ENCODE results near the gene LOC128125822.

Gene LOC128125822

DNA sequence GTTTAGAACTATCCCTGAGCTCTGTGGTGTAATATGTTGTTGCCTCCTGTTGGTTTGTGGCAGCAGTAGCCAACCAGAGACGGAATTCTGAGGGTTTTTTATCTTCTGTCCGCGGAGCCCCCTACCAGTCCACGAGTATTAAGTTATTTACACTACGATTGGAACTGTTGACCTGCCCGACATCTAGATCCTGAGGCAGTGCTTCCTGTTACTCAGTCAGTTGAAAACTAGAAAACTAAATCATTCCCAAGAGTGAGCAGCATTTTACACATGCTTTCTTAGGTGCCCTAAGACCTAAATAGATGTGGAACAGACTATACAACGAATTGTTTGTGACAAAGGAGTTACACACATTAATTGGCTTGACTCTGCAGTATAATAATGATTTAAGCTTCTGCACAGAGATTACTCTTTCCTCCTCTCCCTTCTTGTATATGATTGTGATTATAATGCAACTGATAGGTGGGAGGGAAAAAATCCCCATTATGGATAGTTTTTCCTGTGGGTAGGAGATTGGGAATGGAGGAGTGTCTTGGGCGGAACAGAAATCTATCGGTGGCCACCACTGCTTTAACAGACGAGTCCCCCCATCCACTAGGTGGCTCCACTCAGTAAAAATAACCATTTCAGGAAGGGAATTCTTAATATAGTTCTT lies 1.7 kb downstream of the LOC128125822 start:
- TF ChIP-seq, protein P1, sequence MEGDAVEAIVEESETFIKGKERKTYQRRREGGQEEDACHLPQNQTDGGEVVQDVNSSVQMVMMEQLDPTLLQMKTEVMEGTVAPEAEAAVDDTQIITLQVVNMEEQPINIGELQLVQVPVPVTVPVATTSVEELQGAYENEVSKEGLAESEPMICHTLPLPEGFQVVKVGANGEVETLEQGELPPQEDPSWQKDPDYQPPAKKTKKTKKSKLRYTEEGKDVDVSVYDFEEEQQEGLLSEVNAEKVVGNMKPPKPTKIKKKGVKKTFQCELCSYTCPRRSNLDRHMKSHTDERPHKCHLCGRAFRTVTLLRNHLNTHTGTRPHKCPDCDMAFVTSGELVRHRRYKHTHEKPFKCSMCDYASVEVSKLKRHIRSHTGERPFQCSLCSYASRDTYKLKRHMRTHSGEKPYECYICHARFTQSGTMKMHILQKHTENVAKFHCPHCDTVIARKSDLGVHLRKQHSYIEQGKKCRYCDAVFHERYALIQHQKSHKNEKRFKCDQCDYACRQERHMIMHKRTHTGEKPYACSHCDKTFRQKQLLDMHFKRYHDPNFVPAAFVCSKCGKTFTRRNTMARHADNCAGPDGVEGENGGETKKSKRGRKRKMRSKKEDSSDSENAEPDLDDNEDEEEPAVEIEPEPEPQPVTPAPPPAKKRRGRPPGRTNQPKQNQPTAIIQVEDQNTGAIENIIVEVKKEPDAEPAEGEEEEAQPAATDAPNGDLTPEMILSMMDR (IDR thresholded peaks at IDR 0.05; ENCODE audit: insufficient read depth, low read length, poor library complexity, severe bottlenecking) = peak; percentile 63
- TF ChIP-seq EZH2phosphoT487 (conservative IDR thresholded peaks at IDR 0.05; ENCODE audit: low read length) = no peak
- Histone ChIP-seq H3K36me3 (ENCODE audit: low read length) (peaks cover 25% of the 10 kb centered on the region), H4K20me1 (ENCODE audit: low read depth, low read length) (peaks cover 35% of the 10 kb centered on the region), H3K4me3 (ENCODE audit: insufficient read depth, low read length, poor library complexity, severe bottlenecking) (peak overlapping the region; percentile 94), H3K79me2 (ENCODE audit: insufficient read depth, low read length) (peaks cover 47% of the 10 kb centered on the region), H3K4me2 (ENCODE audit: low read depth, low read length, poor library complexity, severe bottlenecking) (peak overlapping the region; percentile 86), H2AFZ (ENCODE audit: low read depth, low read length, severe bottlenecking) (peak overlapping the region; percentile 43), H3F3A (ENCODE audit: insufficient read depth) (peaks cover 13% of the 10 kb centered on the region; the same call in 1 of the 2 replicates), H3K9me2 (replicated peaks; ENCODE audit: insufficient read depth, low read length) (no peaks in the 10 kb centered on the region), H3K9me3 (ENCODE audit: insufficient read depth, low read length) (no peaks in the 10 kb centered on the region), H3K9ac (ENCODE audit: low read length) (peak overlapping the region; percentile 99), H3K27ac (ENCODE audit: low read depth, low read length) (peak overlapping the region; percentile 85), H3K27me3 (ENCODE audit: low read length) (no peaks in the 10 kb centered on the region)

DNA sequence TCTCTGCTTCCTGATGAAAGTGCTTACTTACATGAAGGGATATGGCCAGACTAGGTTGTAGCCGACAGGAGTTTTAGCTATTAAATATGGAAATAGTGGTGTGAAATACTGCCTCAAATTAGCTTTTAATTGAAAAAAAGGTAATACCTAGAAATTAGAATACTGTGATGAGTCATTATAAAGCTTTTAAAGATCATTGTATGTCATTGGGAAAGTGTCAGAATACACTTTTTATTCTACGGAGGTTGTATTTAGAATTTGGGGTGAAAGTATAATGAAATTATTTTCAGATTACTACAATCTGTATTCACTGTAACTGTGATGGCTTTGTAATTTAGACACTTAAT lies 2.2 kb downstream of the LOC128125822 start:
- no peaks in the 10 kb centered on the region for H3K9me2 ChIP-seq (replicated peaks; ENCODE audit: insufficient read depth, low read length)
- no peak overlapping the region for H2AFZ ChIP-seq (ENCODE audit: low read depth, low read length, severe bottlenecking)
- peak overlapping the region; percentile 86 for H3K4me2 ChIP-seq (ENCODE audit: low read depth, low read length, poor library complexity, severe bottlenecking)
- H3F3A ChIP-seq (ENCODE audit: insufficient read depth) = peaks cover 17% of the 10 kb centered on the region; the same call in 1 of the 2 replicates
- peaks cover 47% of the 10 kb centered on the region for H3K79me2 ChIP-seq (ENCODE audit: insufficient read depth, low read length)
- no peaks in the 10 kb centered on the region for H3K27me3 ChIP-seq (ENCODE audit: low read length)
- 0 out of 2 replicates have a peak overlapping the region, but pooled peaks have one; percentile 85 for H3K27ac ChIP-seq (ENCODE audit: low read depth, low read length)
- TF ChIP-seq, protein P1 (IDR thresholded peaks at IDR 0.05; ENCODE audit: insufficient read depth, low read length, poor library complexity, severe bottlenecking) = no peak
- no peak for TF ChIP-seq EZH2phosphoT487 (conservative IDR thresholded peaks at IDR 0.05; ENCODE audit: low read length)
- no peak overlapping the region; the same call in 1 of the 2 replicates for H3K9ac ChIP-seq (ENCODE audit: low read length)
- peaks cover 30% of the 10 kb centered on the region for H3K36me3 ChIP-seq (ENCODE audit: low read length)
- H3K4me3 ChIP-seq (ENCODE audit: insufficient read depth, low read length, poor library complexity, severe bottlenecking) = peak overlapping the region; percentile 94
- H4K20me1 ChIP-seq (ENCODE audit: low read depth, low read length) = peaks cover 39% of the 10 kb centered on the region
- H3K9me3 ChIP-seq (ENCODE audit: insufficient read depth, low read length) = no peaks in the 10 kb centered on the region

DNA sequence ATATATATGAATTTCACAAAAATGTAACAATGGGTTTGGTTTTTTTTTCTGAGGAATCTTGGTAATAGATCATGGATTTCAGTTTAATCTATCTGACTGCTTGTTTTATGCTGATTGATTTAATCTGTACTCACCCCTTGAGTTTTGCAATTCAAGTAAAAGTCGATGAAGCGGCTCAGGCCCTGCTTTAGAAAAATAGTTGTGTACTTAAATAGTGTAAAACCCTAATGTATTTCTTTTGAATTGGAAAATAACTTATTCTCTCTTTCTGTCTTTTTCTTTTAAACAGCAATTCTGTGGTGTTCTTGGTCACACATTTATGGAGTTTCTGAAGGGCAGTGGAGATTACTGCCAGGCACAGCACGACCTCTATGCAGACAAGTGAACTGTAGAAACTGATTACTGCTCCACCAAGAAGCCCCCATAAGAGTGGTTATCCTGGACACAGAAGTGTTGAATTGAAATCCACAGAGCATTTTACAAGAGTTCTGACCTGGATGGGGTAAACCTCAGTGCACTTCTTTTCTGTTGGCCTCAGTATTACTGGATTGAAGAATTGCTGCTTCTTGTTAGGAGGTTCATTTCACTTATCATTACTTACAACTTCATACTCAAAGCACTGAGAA lies 4.0 kb downstream of the LOC128125822 start:
- H3K36me3 ChIP-seq (ENCODE audit: low read length) = peaks cover 47% of the 10 kb centered on the region
- H3K9ac ChIP-seq (ENCODE audit: low read length) = no peak overlapping the region
- no peaks in the 10 kb centered on the region for H3K9me2 ChIP-seq (replicated peaks; ENCODE audit: insufficient read depth, low read length)
- no peak overlapping the region for H3K27ac ChIP-seq (ENCODE audit: low read depth, low read length)
- H3K4me2 ChIP-seq (ENCODE audit: low read depth, low read length, poor library complexity, severe bottlenecking) = no peak overlapping the region
- no peak overlapping the region for H2AFZ ChIP-seq (ENCODE audit: low read depth, low read length, severe bottlenecking)
- no peak overlapping the region for H3K4me3 ChIP-seq (ENCODE audit: insufficient read depth, low read length, poor library complexity, severe bottlenecking)
- no peak for TF ChIP-seq EZH2phosphoT487 (conservative IDR thresholded peaks at IDR 0.05; ENCODE audit: low read length)
- TF ChIP-seq, protein P1 (IDR thresholded peaks at IDR 0.05; ENCODE audit: insufficient read depth, low read length, poor library complexity, severe bottlenecking) = no peak
- peaks cover 40% of the 10 kb centered on the region for H4K20me1 ChIP-seq (ENCODE audit: low read depth, low read length)
- no peaks in the 10 kb centered on the region for H3K9me3 ChIP-seq (ENCODE audit: insufficient read depth, low read length)
- H3F3A ChIP-seq (ENCODE audit: insufficient read depth) = peaks cover 21% of the 10 kb centered on the region; the same call in 1 of the 2 replicates
- peaks cover 47% of the 10 kb centered on the region for H3K79me2 ChIP-seq (ENCODE audit: insufficient read depth, low read length)
- no peaks in the 10 kb centered on the region for H3K27me3 ChIP-seq (ENCODE audit: low read length)

Measured in SU-DHL-6 (cell line).